A549 (cell line): ENCODE measurements around the gene IL23R.
"Not testable (repeated sequence)": the region's sequence is repeated elsewhere in the genome, so short reads cannot be mapped to it uniquely, and the experiment has no call there.

Experiments used
- CBX2 ChIP-seq: fragments of 200-600 bp; sonication (generic); IDR thresholded peaks from 2 replicates; pipeline ENCODE4 v1.6.1; 2016; ENCODE audit warnings: low read depth, mild to moderate bottlenecking, borderline replicate concordance
- CTCF ChIP-seq: fragments of >200 bp; sonication (Bioruptor Twin); formaldehyde crosslinking; IDR thresholded peaks from 3 replicates; pipeline ENCODE4 v1.5.1; 2016
- EP300 ChIP-seq, 2 experiments: fragments of >200 bp; sonication (Bioruptor Twin); formaldehyde crosslinking; IDR thresholded peaks; 2 replicates in 1 of 2; 3 replicates in 1 of 2; pipeline ENCODE4 v1.6.1; 2016 to 2017
- ESRRA ChIP-seq: fragments of 150-350 bp; IDR thresholded peaks from 2 replicates; pipeline ENCODE4 v1.6.1; 2014; ENCODE audit warnings: mild to moderate bottlenecking, low read length, borderline replicate concordance
- GATA3 ChIP-seq: IDR thresholded peaks from 2 replicates; pipeline ENCODE4 v1.6.1; 2012; ENCODE audit warnings: borderline replicate concordance
- HDAC2 ChIP-seq: fragments of 200-600 bp; sonication (generic); IDR thresholded peaks from 2 replicates; pipeline ENCODE4 v1.6.1; 2016
- HOXB13 ChIP-seq: fragments of 250-450 bp; sonication (Bioruptor Pico); IDR thresholded peaks from 2 replicates; pipeline ENCODE4 v1.5.0; 2020; ENCODE audit warnings: low read depth, mild to moderate bottlenecking, moderate library complexity
- MAX ChIP-seq: IDR thresholded peaks from 2 replicates; pipeline ENCODE4 v1.6.1; 2012
- MAZ ChIP-seq: fragments of 150-350 bp; IDR thresholded peaks from 2 replicates; pipeline ENCODE4 v1.6.1; 2014; ENCODE audit warnings: antibody characterized with exemption, low read depth, low read length, borderline replicate concordance
- MYC ChIP-seq: IDR thresholded peaks from 2 replicates; pipeline ENCODE4 v1.6.1; 2012; ENCODE audit warnings: mild to moderate bottlenecking, inconsistent platforms, low read length, improper control_type of control experiment, borderline replicate concordance
- PHF8 ChIP-seq: fragments of 200-600 bp; sonication (generic); IDR thresholded peaks from 2 replicates; pipeline ENCODE4 v1.6.1; 2016; ENCODE audit warnings: low read depth, mild to moderate bottlenecking, antibody characterized with exemption, moderate library complexity, borderline replicate concordance
- POLR2A ChIP-seq: IDR thresholded peaks from 2 replicates; pipeline ENCODE4 v1.6.1; 2012; ENCODE audit warnings: mild to moderate bottlenecking, low read length
- REST ChIP-seq: fragments of 200-600 bp; sonication (generic); IDR thresholded peaks from 2 replicates; pipeline ENCODE4 v1.6.1; 2016; ENCODE audit warnings: antibody characterized with exemption, mild to moderate bottlenecking, moderate library complexity

GRCh38 chr1:67207398-67207797 lies 41.1 kb downstream of the IL23R start:
- not testable (repeated sequence) for TF ChIP-seq MAX; GATA3; POLR2A; CTCF; PHF8; EP300 (IDR thresholded peaks at IDR 0.05); ESRRA; REST; CBX2; MYC; MAZ; HDAC2; HOXB13 (CRISPR knock-in tag)
